ENCODE data around the gene MCHR2.
"Not testable (repeated sequence)": the region's sequence is repeated elsewhere in the genome, so short reads cannot be mapped to it uniquely, and the experiment has no call there.

The MCHR2 gene

GRCh38 chr6:99993533-99994251, at the start of gene MCHR2:
Gene MCHR2, minus strand, starts transcription at chr6:99994223. Its CDS starts 38,076 bp downstream, at chr6:99956147.
- DNase-seq (ENCODE audit: low read depth in 2 of 2): no peak

- DNase-seq (ENCODE audit: low read depth in 2 of 2): not testable (repeated sequence)
Observed at GRCh38 chr6:100038546-100038945, 44.5 kb upstream of the MCHR2 start.

- DNase-seq (ENCODE audit: low read depth in 2 of 2): no peak
Observed at GRCh38 chr6:100035873-100036653, 42.0 kb upstream of the MCHR2 start.

GRCh38 chr6:100023798-100024197, 29.8 kb upstream of the MCHR2 start:
- DNase-seq (ENCODE audit: low read depth in 2 of 2): no peak

- DNase-seq (ENCODE audit: low read depth in 2 of 2): no peak
Observed at GRCh38 chr6:100022847-100023246, 28.8 kb upstream of the MCHR2 start.

GRCh38 chr6:100008857-100009256, 14.8 kb upstream of the MCHR2 start:
- no peak for DNase-seq (ENCODE audit: low read depth in 2 of 2)

- DNase-seq (ENCODE audit: low read depth in 2 of 2): no peak
Observed at GRCh38 chr6:100001915-100002388, 7.9 kb upstream of the MCHR2 start.

- DNase-seq (ENCODE audit: low read depth in 2 of 2): no peak
Observed at GRCh38 chr6:99997141-99997540, 3.1 kb upstream of the MCHR2 start.

- no peak for DNase-seq (ENCODE audit: low read depth in 2 of 2)
Observed at GRCh38 chr6:99995916-99996315, 1.9 kb upstream of the MCHR2 start.

GRCh38 chr6:99993146-99993532, 884 bp downstream of the MCHR2 start:
- DNase-seq (ENCODE audit: low read depth in 2 of 2): no peak

- no peak for DNase-seq (ENCODE audit: low read depth in 2 of 2)
Observed at GRCh38 chr6:99991955-99992354, 2.1 kb downstream of the MCHR2 start.

- no peak for DNase-seq (ENCODE audit: low read depth in 2 of 2)
Observed at GRCh38 chr6:99980741-99981140, 13.3 kb downstream of the MCHR2 start.

GRCh38 chr6:99979953-99980352, 14.1 kb downstream of the MCHR2 start:
- DNase-seq (ENCODE audit: low read depth in 2 of 2): no peak

GRCh38 chr6:99967052-99967451, 27.0 kb downstream of the MCHR2 start:
- DNase-seq (ENCODE audit: low read depth in 2 of 2): no peak

GRCh38 chr6:99960027-99960426, 34.0 kb downstream of the MCHR2 start:
- DNase-seq (ENCODE audit: low read depth in 2 of 2): no peak

- DNase-seq (ENCODE audit: low read depth in 2 of 2): no peak
Observed at GRCh38 chr6:99951016-99951805, 42.8 kb downstream of the MCHR2 start.

GRCh38 chr6:99946005-99946404, 48.0 kb downstream of the MCHR2 start:
- DNase-seq (ENCODE audit: low read depth in 2 of 2): no peak

- DNase-seq (ENCODE audit: low read depth in 2 of 2): no peak
Observed at GRCh38 chr6:99943846-99944245, 50.2 kb downstream of the MCHR2 start.

GRCh38 chr6:99940582-99940981, 53.4 kb downstream of the MCHR2 start:
- DNase-seq (ENCODE audit: low read depth in 2 of 2): no peak

- DNase-seq (ENCODE audit: low read depth in 2 of 2): no peak
Observed at GRCh38 chr6:99933129-99933528, 60.9 kb downstream of the MCHR2 start.

- DNase-seq (ENCODE audit: low read depth in 2 of 2): no peak
Observed at GRCh38 chr6:99912657-99913056, 81.4 kb downstream of the MCHR2 start.

Measured in activated CD8-positive, alpha-beta memory T cell treated with anti-CD3 and anti-CD28 coated beads for 4 hours (primary cell).